PC-9 (cell line): ENCODE measurements around the gene PHF20.

Experiments used
- EZH2 ChIP-seq: fragments of 200-600 bp; sonication (generic); IDR thresholded peaks from 2 replicates; pipeline ENCODE4 v1.8.0; 2017; ENCODE audit warnings: antibody characterized with exemption, low read depth
- TF ChIP-seq, protein P1 (sequence below): fragments of 200-600 bp; sonication (generic); conservative IDR thresholded peaks from 2 replicates; pipeline ENCODE4 v1.6.1; 2017; ENCODE audit warnings: mixed run types, antibody characterized with exemption, mild to moderate bottlenecking, moderate library complexity

DNA sequence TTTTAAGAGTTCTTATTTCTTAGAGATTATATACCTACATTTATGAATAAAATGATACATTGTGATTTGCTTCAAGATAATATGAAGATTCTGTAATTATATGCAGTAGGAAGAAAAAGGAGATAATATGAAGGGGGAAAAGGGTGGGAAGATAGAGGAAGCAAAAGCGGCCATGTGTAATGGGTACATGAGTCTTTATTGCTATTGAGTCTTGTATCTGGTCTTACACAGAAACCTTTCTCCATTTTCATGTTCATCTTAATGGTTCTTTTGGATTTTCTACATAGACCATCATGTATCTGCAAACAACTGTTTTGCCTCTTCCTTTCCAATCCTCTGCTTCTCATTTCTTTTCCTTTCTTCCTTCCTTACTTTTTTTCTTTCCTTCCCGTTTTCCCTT, 36.1 kb downstream of the PHF20 start:
- TF ChIP-seq EZH2: no peak
- TF ChIP-seq, protein P1, sequence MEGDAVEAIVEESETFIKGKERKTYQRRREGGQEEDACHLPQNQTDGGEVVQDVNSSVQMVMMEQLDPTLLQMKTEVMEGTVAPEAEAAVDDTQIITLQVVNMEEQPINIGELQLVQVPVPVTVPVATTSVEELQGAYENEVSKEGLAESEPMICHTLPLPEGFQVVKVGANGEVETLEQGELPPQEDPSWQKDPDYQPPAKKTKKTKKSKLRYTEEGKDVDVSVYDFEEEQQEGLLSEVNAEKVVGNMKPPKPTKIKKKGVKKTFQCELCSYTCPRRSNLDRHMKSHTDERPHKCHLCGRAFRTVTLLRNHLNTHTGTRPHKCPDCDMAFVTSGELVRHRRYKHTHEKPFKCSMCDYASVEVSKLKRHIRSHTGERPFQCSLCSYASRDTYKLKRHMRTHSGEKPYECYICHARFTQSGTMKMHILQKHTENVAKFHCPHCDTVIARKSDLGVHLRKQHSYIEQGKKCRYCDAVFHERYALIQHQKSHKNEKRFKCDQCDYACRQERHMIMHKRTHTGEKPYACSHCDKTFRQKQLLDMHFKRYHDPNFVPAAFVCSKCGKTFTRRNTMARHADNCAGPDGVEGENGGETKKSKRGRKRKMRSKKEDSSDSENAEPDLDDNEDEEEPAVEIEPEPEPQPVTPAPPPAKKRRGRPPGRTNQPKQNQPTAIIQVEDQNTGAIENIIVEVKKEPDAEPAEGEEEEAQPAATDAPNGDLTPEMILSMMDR: no peak
